ENCODE measurements around the gene FHIT.

Gene FHIT

GRCh38 chr3:59709702-59710553, 1541.3 kb downstream of the FHIT start:
- Histone ChIP-seq H3K4me3 (ENCODE audit: low read depth, low read length) (no peak overlapping the region), H3K27me3 (ENCODE audit: insufficient read depth, low read length) (peaks cover 11% of the 10 kb centered on the region; the same call in 1 of the 2 replicates), H3K36me3 (ENCODE audit: insufficient read depth, low read length) (no peaks in the 10 kb centered on the region), H2AFZ (ENCODE audit: low read length, unreplicated experiment) (no peak overlapping the region), H3K4me1 (ENCODE audit: control insufficient read depth, insufficient read depth, low read length, unreplicated experiment) (no peaks in the 10 kb centered on the region), H3K27ac (ENCODE audit: low read depth, low read length) (no peak overlapping the region), H3K79me2 (ENCODE audit: control insufficient read depth, insufficient read depth, low read length, unreplicated experiment) (no peaks in the 10 kb centered on the region)

GRCh38 chr3:59708202-59708601, 1543.0 kb downstream of the FHIT start:
- no peak overlapping the region for H3K27ac ChIP-seq (ENCODE audit: low read depth, low read length)
- no peak overlapping the region for H2AFZ ChIP-seq (ENCODE audit: low read length, unreplicated experiment)
- no peaks in the 10 kb centered on the region for H3K4me1 ChIP-seq (ENCODE audit: control insufficient read depth, insufficient read depth, low read length, unreplicated experiment)
- H3K4me3 ChIP-seq (ENCODE audit: low read depth, low read length): no peak overlapping the region
- peaks cover 8% of the 10 kb centered on the region; the same call in 1 of the 2 replicates for H3K27me3 ChIP-seq (ENCODE audit: insufficient read depth, low read length)
- no peaks in the 10 kb centered on the region for H3K79me2 ChIP-seq (ENCODE audit: control insufficient read depth, insufficient read depth, low read length, unreplicated experiment)
- no peaks in the 10 kb centered on the region for H3K36me3 ChIP-seq (ENCODE audit: insufficient read depth, low read length)

- H3K27me3 ChIP-seq (ENCODE audit: insufficient read depth, low read length): no peaks in the 10 kb centered on the region
Observed at GRCh38 chr3:59704292-59704691, 1547.0 kb downstream of the FHIT start.

DNA sequence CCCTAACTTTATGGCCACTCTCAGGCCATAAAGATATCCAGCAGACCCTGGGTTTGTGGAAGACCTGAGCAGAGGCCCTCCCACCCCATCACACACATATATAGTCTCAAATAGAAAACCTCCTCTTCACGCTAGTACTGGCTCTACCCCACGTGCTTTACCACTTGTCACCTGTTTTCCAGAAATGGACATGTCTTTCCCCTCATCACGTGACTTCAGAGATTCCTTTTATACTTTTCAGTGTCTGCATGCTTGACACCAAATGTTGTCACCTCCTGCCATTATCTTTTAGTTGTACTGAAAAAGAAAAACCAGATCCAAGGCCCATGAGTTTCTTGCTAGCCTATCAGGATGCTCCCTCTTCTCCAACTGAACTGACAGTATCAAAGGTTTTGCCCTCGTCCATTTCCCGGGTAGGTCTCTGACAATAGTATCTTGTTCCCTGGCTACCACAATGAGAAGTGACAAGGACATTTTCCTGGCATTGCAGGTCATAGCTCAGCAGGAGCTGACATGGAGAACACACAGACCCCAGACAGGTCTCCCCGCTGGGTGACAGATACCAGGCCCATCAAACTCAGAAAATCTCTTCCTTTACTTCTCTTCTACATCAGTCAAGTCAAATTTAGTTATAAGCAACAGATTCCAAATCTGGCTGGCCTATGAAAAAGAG, 1551.5 kb downstream of the FHIT start:
- Histone ChIP-seq H3K4me3 (ENCODE audit: low read depth, low read length) (no peak overlapping the region), H3K27me3 (ENCODE audit: insufficient read depth, low read length) (no peaks in the 10 kb centered on the region), H3K79me2 (ENCODE audit: control insufficient read depth, insufficient read depth, low read length, unreplicated experiment) (no peaks in the 10 kb centered on the region), H3K27ac (ENCODE audit: low read depth, low read length) (no peak overlapping the region), H3K4me1 (ENCODE audit: control insufficient read depth, insufficient read depth, low read length, unreplicated experiment) (no peaks in the 10 kb centered on the region), H2AFZ (ENCODE audit: low read length, unreplicated experiment) (no peak overlapping the region), H3K36me3 (ENCODE audit: insufficient read depth, low read length) (no peaks in the 10 kb centered on the region)

More at GRCh38 chr3:59704292-59704691, 1547.0 kb downstream of the FHIT start:
- Histone ChIP-seq H3K79me2 (ENCODE audit: control insufficient read depth, insufficient read depth, low read length, unreplicated experiment) (no peaks in the 10 kb centered on the region), H2AFZ (ENCODE audit: low read length, unreplicated experiment) (no peak overlapping the region), H3K4me1 (ENCODE audit: control insufficient read depth, insufficient read depth, low read length, unreplicated experiment) (no peaks in the 10 kb centered on the region), H3K36me3 (ENCODE audit: insufficient read depth, low read length) (no peaks in the 10 kb centered on the region), H3K27ac (ENCODE audit: low read depth, low read length) (no peak overlapping the region), H3K4me3 (ENCODE audit: low read depth, low read length) (no peak overlapping the region)

Measured in ACC112 (cell line).